IMR-90 (cell line): Measurements from ENCODE around the gene FBXL13. TPM values are rescaled to one million over a fixed set of nuclear protein-coding genes. Genes with fewer than 3 reads are reported as not detected.

Source experiments
- ATAC-seq: fragments of 200-7000 bp; cut with Tn5 transposase; 2 replicates; pipeline ENCODE4 v1.9.1; 2020; ENCODE audit warnings: low read depth, mild to moderate bottlenecking, moderate library complexity
- BruUV-seq: library from RNA; stranded (reverse); fragments of 400-500 nt; replicated peaks from 2 replicates; lab custom pipeline; 2021; lab: Mats Ljungman, UMichigan
- CTCF ChIA-PET: fragments of 300-600 bp; formaldehyde crosslinking; extraction: SDS; loops from one replicate; lab custom pipeline; 2021; ENCODE audit warnings: antibody characterized with exemption; lab: Yijun Ruan, JAX
- POLR2A ChIA-PET: fragments of 300-600 bp; sonication (Branson Sonifier 250); formaldehyde crosslinking; loops from one replicate; lab custom pipeline; 2022; ENCODE audit warnings: antibody characterized with exemption; ENCODE audit not compliant: unreplicated experiment; lab: Charles Lee
- DNase-seq: peaks from one replicate; pipeline ENCODE4 v3.0.0; 2013
- H2AFZ ChIP-seq: replicated peaks from 2 replicates; pipeline ENCODE3; 2013; ENCODE audit warnings: low read length, mild to moderate bottlenecking; ENCODE audit not compliant: poor library complexity
- H2AK5ac ChIP-seq: 2 replicates; pipeline ENCODE4 v1.6.1; 2013; ENCODE audit warnings: low read depth, low read length, inconsistent platforms
- H2AK9ac ChIP-seq: replicated peaks from 2 replicates; pipeline ENCODE3; 2013; ENCODE audit warnings: mild to moderate bottlenecking, low read depth, low read length, moderate library complexity; ENCODE audit not compliant: poor library complexity
- H2BK120ac ChIP-seq: 2 replicates; pipeline ENCODE4 v1.6.1; 2013; ENCODE audit warnings: low read depth, low read length, inconsistent platforms
- H2BK15ac ChIP-seq: 3 replicates; pipeline ENCODE4 v1.6.1; 2013; ENCODE audit warnings: low read depth, low read length, inconsistent platforms
- H2BK20ac ChIP-seq: 2 replicates; pipeline ENCODE4 v1.6.1; 2013; ENCODE audit warnings: low read depth, mild to moderate bottlenecking, inconsistent platforms, low read length, moderate library complexity
- H2BK5ac ChIP-seq: 2 replicates; pipeline ENCODE4 v1.6.1; 2013; ENCODE audit warnings: mild to moderate bottlenecking, low read depth, low read length, inconsistent platforms; ENCODE audit not compliant: poor library complexity, severe bottlenecking
- H3K14ac ChIP-seq: replicated peaks from 2 replicates; pipeline ENCODE4 v1.6.1; 2013; ENCODE audit warnings: low read depth, low read length, inconsistent platforms
- H3K18ac ChIP-seq: 2 replicates; pipeline ENCODE4 v1.6.1; 2013; ENCODE audit warnings: low read depth, low read length, control low read depth
- H3K23ac ChIP-seq: 2 replicates; pipeline ENCODE4 v1.6.1; 2013; ENCODE audit warnings: low read depth, low read length, inconsistent platforms
- H3K27ac ChIP-seq: 2 replicates; pipeline ENCODE4 v1.5.1; 2013; ENCODE audit warnings: mild to moderate bottlenecking, control low read depth, low read length; ENCODE audit not compliant: insufficient read depth
- H3K27me3 ChIP-seq: 2 replicates; pipeline ENCODE4 v1.6.1; 2013; ENCODE audit warnings: low read length; ENCODE audit not compliant: control insufficient read depth, insufficient read depth
- H3K36me3 ChIP-seq: 2 replicates; pipeline ENCODE4 v1.6.1; 2013; ENCODE audit warnings: low read length, mixed read lengths; ENCODE audit not compliant: control insufficient read depth, insufficient read depth
- H3K4ac ChIP-seq: 2 replicates; pipeline ENCODE4 v1.6.1; 2013; ENCODE audit warnings: low read depth, low read length, inconsistent platforms
- H3K4me1 ChIP-seq: 2 replicates; pipeline ENCODE4 v1.6.1; 2013; ENCODE audit warnings: low read length, mixed read lengths; ENCODE audit not compliant: control insufficient read depth, insufficient read depth
- H3K4me2 ChIP-seq: 2 replicates; pipeline ENCODE4 v1.6.1; 2013; ENCODE audit warnings: low read depth, mild to moderate bottlenecking, control low read depth, low read length, moderate library complexity
- H3K4me3 ChIP-seq: 2 replicates; pipeline ENCODE4 v1.5.1; 2013; ENCODE audit warnings: low read depth, mild to moderate bottlenecking, control low read depth, low read length, moderate library complexity; ENCODE audit not compliant: insufficient read depth
- H3K56ac ChIP-seq: 2 replicates; pipeline ENCODE4 v1.6.1; 2013; ENCODE audit warnings: low read length, inconsistent platforms; ENCODE audit not compliant: insufficient read depth; ENCODE audit errors: extremely low read depth
- H3K79me1 ChIP-seq, 2 experiments: 2 replicates each; pipeline ENCODE4 v1.6.1; 2013; ENCODE audit warnings: low read length in 2 of 2, inconsistent platforms in 1 of 2, low read depth in 1 of 2
- H3K9ac ChIP-seq: 2 replicates; pipeline ENCODE4 v1.6.1; 2013; ENCODE audit warnings: low read depth, low read length, control low read depth
- H3K9me1 ChIP-seq: 2 replicates; pipeline ENCODE4 v1.6.1; 2013; ENCODE audit warnings: low read length, inconsistent platforms; ENCODE audit not compliant: insufficient read depth
- H3K9me3 ChIP-seq: 2 replicates; pipeline ENCODE4 v1.6.1; 2013; ENCODE audit warnings: low read length; ENCODE audit not compliant: control insufficient read depth, insufficient read depth
- H4K20me1 ChIP-seq: 2 replicates; pipeline ENCODE4 v1.6.1; 2013; ENCODE audit warnings: low read length, inconsistent platforms; ENCODE audit not compliant: insufficient read depth
- H4K5ac ChIP-seq: 2 replicates; pipeline ENCODE4 v1.6.1; 2013; ENCODE audit warnings: mild to moderate bottlenecking, low read depth, low read length, control low read depth
- H4K8ac ChIP-seq, 2 experiments: 2 replicates each; pipeline ENCODE4 v1.6.1; 2013; ENCODE audit warnings: low read depth in 2 of 2, low read length in 2 of 2, control low read depth in 1 of 2, inconsistent platforms in 1 of 2
- H4K91ac ChIP-seq: 2 replicates; pipeline ENCODE4 v1.6.1; 2013; ENCODE audit warnings: low read depth, low read length, inconsistent platforms; ENCODE audit not compliant: insufficient read depth
- BHLHE40 ChIP-seq: fragments of 150-350 bp; IDR thresholded peaks from 2 replicates; pipeline ENCODE4 v1.6.1; 2016; ENCODE audit warnings: mild to moderate bottlenecking, low read depth, low read length
- CEBPB ChIP-seq: IDR thresholded peaks from 2 replicates; pipeline ENCODE4 v1.6.1; 2012; ENCODE audit warnings: low read depth, low read length, improper control_type of control experiment
- CHD1 ChIP-seq: IDR thresholded peaks from 2 replicates; pipeline ENCODE4 v1.6.1; 2012; ENCODE audit warnings: low read depth, low read length, improper control_type of control experiment
- CTCF ChIP-seq: conservative IDR thresholded peaks from 2 replicates; pipeline ENCODE4 v1.5.1; 2012; ENCODE audit warnings: mild to moderate bottlenecking, low read depth, low read length, improper control_type of control experiment
- FOS ChIP-seq: fragments of 150-350 bp; IDR thresholded peaks from 2 replicates; pipeline ENCODE4 v1.6.1; 2016; ENCODE audit warnings: low read depth, low read length
- MAFK ChIP-seq: IDR thresholded peaks from 2 replicates; pipeline ENCODE4 v1.6.1; 2012; ENCODE audit warnings: low read depth, low read length, improper control_type of control experiment
- MAZ ChIP-seq: IDR thresholded peaks from 2 replicates; pipeline ENCODE4 v1.6.1; 2012; ENCODE audit warnings: low read depth, mild to moderate bottlenecking, low read length, improper control_type of control experiment, moderate library complexity, borderline replicate concordance
- MXI1 ChIP-seq: IDR thresholded peaks from 2 replicates; pipeline ENCODE4 v1.6.1; 2012; ENCODE audit warnings: low read depth, mild to moderate bottlenecking, low read length, moderate library complexity, borderline replicate concordance
- NFE2L2 ChIP-seq: fragments of 150-350 bp; IDR thresholded peaks from 2 replicates; pipeline ENCODE4 v1.6.1; 2016; ENCODE audit warnings: low read depth, mild to moderate bottlenecking, low read length
- POLR2A ChIP-seq: IDR thresholded peaks from 2 replicates; pipeline ENCODE4 v1.6.1; 2012; ENCODE audit warnings: mild to moderate bottlenecking, low read depth, low read length
- RAD21 ChIP-seq: IDR thresholded peaks from 2 replicates; pipeline ENCODE4 v1.6.1; 2012; ENCODE audit warnings: low read length, improper control_type of control experiment
- RCOR1 ChIP-seq: IDR thresholded peaks from 2 replicates; pipeline ENCODE4 v1.6.1; 2012; ENCODE audit warnings: mild to moderate bottlenecking, low read length, improper control_type of control experiment; ENCODE audit not compliant: insufficient replicate concordance
- RFX5 ChIP-seq: IDR thresholded peaks from 2 replicates; pipeline ENCODE4 v1.8.0; 2012; ENCODE audit warnings: low read depth, mild to moderate bottlenecking, low read length, moderate library complexity
- SMC3 ChIP-seq: fragments of 150-350 bp; IDR thresholded peaks from 2 replicates; pipeline ENCODE4 v1.6.1; 2016; ENCODE audit warnings: low read depth, mild to moderate bottlenecking, antibody characterized with exemption, low read length, moderate library complexity
- USF2 ChIP-seq: fragments of 150-350 bp; IDR thresholded peaks from 2 replicates; pipeline ENCODE4 v1.6.1; 2017; ENCODE audit warnings: mild to moderate bottlenecking, antibody characterized with exemption, low read length, low read depth
- WGBS, 2 experiments: methylation state at CpG; one replicate each; pipeline versions ENCODE4 v1.1.5 to v1.1.7; 2013; ENCODE audit warnings: missing lambda C conversion rate in 2 of 2; ENCODE audit not compliant: insufficient read length in 1 of 2; ENCODE audit errors: extremely low coverage in 2 of 2; 5-methylcytosine and 5-hydroxymethylcytosine counted together
- dilution Hi-C: fragments of 300-500 bp; cut with HindIII; formaldehyde crosslinking; loops from one replicate; pipeline ENCODE4 v1.14.3; 2018; ENCODE audit warnings: low sequenced_read_pairs; ENCODE audit not compliant: unreplicated experiment
- in situ Hi-C: fragments of 300-500 bp; cut with MboI; formaldehyde crosslinking; loops from 3 replicates; pipeline ENCODE4 v1.14.3; 2019; ENCODE audit warnings: low sequenced_read_pairs, inconsistent platforms, mixed read lengths
- intact Hi-C: fragments of 100-400 bp; cut with micrococcal nuclease; formaldehyde crosslinking; loops from 2 replicates; pipeline ENCODE4 v1.10.0; 2022
- polyA plus RNA-seq, 3 experiments: library from polyadenylated mRNA; depleted of rRNA; stranded (reverse); fragments of >200 nt; gene quantifications; 2 replicates each; pipeline ENCODE4 v1.2.3, GENCODE V29; 2012; ENCODE audit warnings: low replicate concordance in 1 of 3
- total RNA-seq: library from RNA; depleted of rRNA; stranded (reverse); fragments of >200 nt; gene quantifications from 2 replicates; pipeline ENCODE4 v1.2.3, GENCODE V29; 2012
- TF ChIP-seq, protein P1 (sequence below): fragments of 150-350 bp; IDR thresholded peaks from 2 replicates; pipeline ENCODE4 v1.6.1; 2016; ENCODE audit warnings: low read depth, mild to moderate bottlenecking, low read length, moderate library complexity, borderline replicate concordance

The FBXL13 gene
- total and polyA plus RNA-seq, 2 of the 4 experiments (the other 2 are of a cell fraction) = 0.24 to 0.36 TPM

- ChIA-PET POLR2A (no interaction called here), CTCF (no interaction called here)
- Histone ChIP-seq H3K27me3 (no peaks in the 10 kb centered on the region), H2AK5ac (no peak overlapping the region), H3K4me2 (no peak overlapping the region), H2BK15ac (no peak overlapping the region), H3K9me3 (no peaks in the 10 kb centered on the region), H3K9me1 (peaks cover 3% of the 10 kb centered on the region; the same call in 1 of the 2 replicates), H4K20me1 (no peaks in the 10 kb centered on the region), H3K56ac (no peak overlapping the region), H4K8ac (no peak overlapping the region), H3K79me1 (peaks cover 9 to 44% of the 10 kb centered on the region in 2 experiments), H4K5ac (no peak overlapping the region), H4K91ac (no peak overlapping the region), H3K18ac (no peak overlapping the region), H3K14ac (no peak overlapping the region), H2AK9ac (no peak overlapping the region), H2BK20ac (no peak overlapping the region), H2BK5ac (no peak overlapping the region), H3K27ac (no peak overlapping the region), H3K23ac (no peak overlapping the region), H2BK120ac (no peak overlapping the region), H2AFZ (no peak overlapping the region), H3K4ac (no peak overlapping the region), H3K36me3 (0 out of 2 replicates have a peak, but pooled peaks cover 1% of the 10 kb centered on the region), H3K9ac (no peak overlapping the region), H3K4me3 (no peak overlapping the region), H3K4me1 (no peaks in the 10 kb centered on the region)
- no peak for TF ChIP-seq FOS
- no peak for TF ChIP-seq MAZ
- no peak for TF ChIP-seq CHD1
- no peak for TF ChIP-seq MAFK
- TF ChIP-seq, protein P1, sequence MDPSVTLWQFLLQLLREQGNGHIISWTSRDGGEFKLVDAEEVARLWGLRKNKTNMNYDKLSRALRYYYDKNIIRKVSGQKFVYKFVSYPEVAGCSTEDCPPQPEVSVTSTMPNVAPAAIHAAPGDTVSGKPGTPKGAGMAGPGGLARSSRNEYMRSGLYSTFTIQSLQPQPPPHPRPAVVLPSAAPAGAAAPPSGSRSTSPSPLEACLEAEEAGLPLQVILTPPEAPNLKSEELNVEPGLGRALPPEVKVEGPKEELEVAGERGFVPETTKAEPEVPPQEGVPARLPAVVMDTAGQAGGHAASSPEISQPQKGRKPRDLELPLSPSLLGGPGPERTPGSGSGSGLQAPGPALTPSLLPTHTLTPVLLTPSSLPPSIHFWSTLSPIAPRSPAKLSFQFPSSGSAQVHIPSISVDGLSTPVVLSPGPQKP = no peak
- no peak for TF ChIP-seq SMC3
- no peak for TF ChIP-seq USF2
- no peak for TF ChIP-seq CEBPB
- no peak for TF ChIP-seq CTCF
- no peak for TF ChIP-seq RAD21
- no peak for TF ChIP-seq MXI1
- no peak for TF ChIP-seq RFX5
- TF ChIP-seq POLR2A = no peak
- no peak for TF ChIP-seq RCOR1
- TF ChIP-seq BHLHE40 = no peak
- TF ChIP-seq NFE2L2 = no peak
- intact Hi-C loops (no loop called here), dilution Hi-C loops (no loop called here), in situ Hi-C loops (no loop called here)
- no CpG with 5 or more reads among the region's 1 CpG for WGBS, 2 experiments
- no peak for DNase-seq
- no TSS peak for BruUV-seq
- no peak for ATAC-seq
Observed at GRCh38 chr7:103082497-103082896, 7.9 kb upstream of the FBXL13 start.
